22Rv1 (cell line): ENCODE data around the gene PIP5K1B.

Source experiments
- H3K27ac ChIP-seq: fragments of 450-650 bp; 2 replicates; pipeline ENCODE4 v1.5.1; 2017
- CTCF ChIP-seq: fragments of 450-650 bp; IDR thresholded peaks from 2 replicates; pipeline ENCODE4 v1.5.1; 2017; ENCODE audit warnings: mild to moderate bottlenecking
- ZFX ChIP-seq: fragments of 450-650 bp; IDR thresholded peaks from 2 replicates; pipeline ENCODE4 v1.6.1; 2017; ENCODE audit warnings: antibody characterized with exemption, borderline replicate concordance

The PIP5K1B gene

GRCh38 chr9:68996462-68996861 lies 291.4 kb downstream of the PIP5K1B start:
- TF ChIP-seq CTCF: no peak
- no peak for TF ChIP-seq ZFX

GRCh38 chr9:68997666-68998065 lies 292.6 kb downstream of the PIP5K1B start:
- no peak overlapping the region for H3K27ac ChIP-seq
- TF ChIP-seq CTCF (no peak), ZFX (no peak)

More at GRCh38 chr9:68996462-68996861, 291.4 kb downstream of the PIP5K1B start:
- H3K27ac ChIP-seq: no peak overlapping the region

GRCh38 chr9:68998385-68998784 lies 293.3 kb downstream of the PIP5K1B start:
- no peak for TF ChIP-seq ZFX
- no peak overlapping the region for H3K27ac ChIP-seq

- TF ChIP-seq CTCF: no peak
- TF ChIP-seq ZFX: no peak
- H3K27ac ChIP-seq: no peak overlapping the region
Measured at GRCh38 chr9:68998812-68999211, 293.8 kb downstream of the PIP5K1B start.

- peak; percentile 87 for TF ChIP-seq CTCF
- no peak for TF ChIP-seq ZFX
- no peak overlapping the region for H3K27ac ChIP-seq
Measured at GRCh38 chr9:68999393-69000105, 294.5 kb downstream of the PIP5K1B start.

- TF ChIP-seq ZFX: no peak
- TF ChIP-seq CTCF: no peak
- H3K27ac ChIP-seq: no peak overlapping the region
Measured at GRCh38 chr9:69001921-69002320, 296.9 kb downstream of the PIP5K1B start.

- no peak overlapping the region for H3K27ac ChIP-seq
- no peak for TF ChIP-seq CTCF
- TF ChIP-seq ZFX: no peak
Measured at GRCh38 chr9:69003051-69003450, 298.0 kb downstream of the PIP5K1B start.

GRCh38 chr9:69004836-69005235 lies 299.8 kb downstream of the PIP5K1B start:
- TF ChIP-seq CTCF (no peak), ZFX (no peak)
- no peak overlapping the region for H3K27ac ChIP-seq
